RWPE1 (cell line): ENCODE results near the gene TPT1.
"Not testable (repeated sequence)": the region's sequence is repeated elsewhere in the genome, so short reads cannot be mapped to it uniquely, and the experiment has no call there.

ENCODE experiments used
- CTCF ChIA-PET: fragments of 350-600 bp; sonication (Branson Sonifier 250); formaldehyde crosslinking; extraction: SDS; loops from one replicate; lab custom pipeline; 2021; lab: Yijun Ruan, JAX
- POLR2A ChIA-PET: fragments of 400-600 bp; formaldehyde crosslinking; extraction: SDS; loops from one replicate; lab custom pipeline; 2020; ENCODE audit warnings: antibody characterized with exemption; ENCODE audit not compliant: low non-redundant PET; lab: Yijun Ruan, JAX
- DNase-seq: peaks from one replicate; pipeline ENCODE4 v3.0.0; 2012; ENCODE audit warnings: low spot score
- H3K27ac ChIP-seq: fragments of 450-650 bp; 2 replicates; pipeline ENCODE4 v1.5.1; 2017
- CTCF ChIP-seq: fragments of 450-650 bp; conservative IDR thresholded peaks from 2 replicates; pipeline ENCODE4 v1.5.1; 2017; ENCODE audit warnings: low read depth, mild to moderate bottlenecking

TPT1 gene

GRCh38 chr13:45352031-45352430 is 11.0 kb upstream of the TPT1 start:
- ChIA-PET POLR2A (interaction anchor here (0.8 kb wide), 1 partner anchor 11 kb away, joined by 3 read pairs; the partner anchor contains the start of gene TPT1), CTCF (no interaction called here)
- DNase-seq: peak; percentile 73
- peak overlapping the region; percentile 78 for H3K27ac ChIP-seq
- TF ChIP-seq CTCF: no peak

- ChIA-PET POLR2A (no interaction called here), CTCF (no interaction called here)
- TF ChIP-seq CTCF: no peak
- DNase-seq: no peak
- H3K27ac ChIP-seq: 0 out of 2 replicates have a peak overlapping the region, but pooled peaks have one; percentile 21
Observed at GRCh38 chr13:45350152-45350551, 9.2 kb upstream of the TPT1 start.

GRCh38 chr13:45349438-45349837 is 8.5 kb upstream of the TPT1 start:
- ChIA-PET POLR2A (no interaction called here), CTCF (no interaction called here)
- TF ChIP-seq CTCF: no peak
- no peak overlapping the region for H3K27ac ChIP-seq
- DNase-seq: no peak

GRCh38 chr13:45344064-45344463 is 3.1 kb upstream of the TPT1 start:
- POLR2A ChIA-PET: interaction anchor here (0.8 kb wide), 1 partner anchor 14 kb away, joined by 3 read pairs; no protein-coding TSS in a partner anchor
- H3K27ac ChIP-seq: peak overlapping the region; percentile 98; the same call in 1 of the 2 replicates
- DNase-seq, CTCF ChIA-PET: not testable (repeated sequence)

- CTCF ChIA-PET, DNase-seq: not testable (repeated sequence)
- POLR2A ChIA-PET: interaction anchor here (0.7 kb wide), 1 partner anchor 8 kb away, joined by 3 read pairs; no protein-coding TSS in a partner anchor
- H3K27ac ChIP-seq: peak overlapping the region; percentile 98
Observed at GRCh38 chr13:45343102-45343501, 2.1 kb upstream of the TPT1 start.

- peak overlapping the region; percentile 98 for H3K27ac ChIP-seq
- POLR2A ChIA-PET: interaction anchor here (0.7 kb wide), 1 partner anchor 8 kb away, joined by 3 read pairs; no protein-coding TSS in a partner anchor
- DNase-seq: not testable (repeated sequence)
- CTCF ChIA-PET: interaction anchor here (0.6 to 1.8 kb wide), 2 partner anchors 31 to 52 kb away, joined by 4 to 5 read pairs; no protein-coding TSS in a partner anchor
Observed at GRCh38 chr13:45342668-45343067, 1.7 kb upstream of the TPT1 start.

- POLR2A ChIA-PET: interaction anchor here (0.5 to 1.6 kb wide), 3 partner anchors 9 to 631 kb away, joined by 3 to 4 read pairs (median 3); no protein-coding TSS in a partner anchor
- CTCF ChIA-PET: interaction anchor here (0.6 to 1.8 kb wide), 4 partner anchors 21 to 53 kb away, joined by 3 to 5 read pairs (median 4); no protein-coding TSS in a partner anchor
- TF ChIP-seq CTCF: no peak
- no peak for DNase-seq
- H3K27ac ChIP-seq: peak overlapping the region; percentile 98
Observed at GRCh38 chr13:45341799-45342500, 967 bp upstream of the TPT1 start.
